ENCODE data around the gene FAM3B. TPM values are rescaled to one million over a fixed set of nuclear protein-coding genes. Genes with fewer than 3 reads are reported as not detected.
"Not testable (repeated sequence)": the region's sequence is repeated elsewhere in the genome, so short reads cannot be mapped to it uniquely, and the experiment has no call there.

Gene FAM3B
- total RNA-seq, 1 experiment from 2014 or later = 59.5 TPM

DNA sequence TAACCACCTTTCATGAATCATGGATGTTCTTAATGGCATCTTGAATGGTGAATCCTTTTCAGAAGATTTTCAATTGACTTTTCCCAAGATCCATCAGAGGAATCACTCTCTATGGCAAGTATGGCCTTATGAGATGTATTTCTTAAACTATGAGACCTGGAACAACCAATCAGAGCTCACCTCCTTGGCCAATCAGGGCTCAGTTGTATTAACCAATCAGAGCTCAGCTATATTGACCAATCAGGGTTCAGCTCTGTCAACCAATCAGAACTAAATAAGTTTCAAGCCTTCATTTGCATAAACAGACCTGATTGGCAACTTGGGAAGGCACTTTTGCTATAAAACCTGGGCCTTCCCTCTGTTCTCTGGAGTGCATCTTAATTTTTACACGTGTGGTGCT lies 13.6 kb upstream of the FAM3B start:
- no peak overlapping the region for H3K4me3 ChIP-seq (ENCODE audit: low read depth, low read length)
- Mint-ChIP-seq H3K27ac (ENCODE audit: unreplicated experiment) (no peak overlapping the region), H3K9me3 (ENCODE audit: unreplicated experiment) (peaks cover 13% of the 10 kb centered on the region), H3K4me3 (ENCODE audit: unreplicated experiment) (no peak overlapping the region), H3K4me1 (ENCODE audit: low read depth, unreplicated experiment) (no peaks in the 10 kb centered on the region), H3K36me3 (ENCODE audit: insufficient read depth, unreplicated experiment) (no peaks in the 10 kb centered on the region), H3K27me3 (ENCODE audit: insufficient read depth, unreplicated experiment) (no peaks in the 10 kb centered on the region)
- TF ChIP-seq, protein P1, sequence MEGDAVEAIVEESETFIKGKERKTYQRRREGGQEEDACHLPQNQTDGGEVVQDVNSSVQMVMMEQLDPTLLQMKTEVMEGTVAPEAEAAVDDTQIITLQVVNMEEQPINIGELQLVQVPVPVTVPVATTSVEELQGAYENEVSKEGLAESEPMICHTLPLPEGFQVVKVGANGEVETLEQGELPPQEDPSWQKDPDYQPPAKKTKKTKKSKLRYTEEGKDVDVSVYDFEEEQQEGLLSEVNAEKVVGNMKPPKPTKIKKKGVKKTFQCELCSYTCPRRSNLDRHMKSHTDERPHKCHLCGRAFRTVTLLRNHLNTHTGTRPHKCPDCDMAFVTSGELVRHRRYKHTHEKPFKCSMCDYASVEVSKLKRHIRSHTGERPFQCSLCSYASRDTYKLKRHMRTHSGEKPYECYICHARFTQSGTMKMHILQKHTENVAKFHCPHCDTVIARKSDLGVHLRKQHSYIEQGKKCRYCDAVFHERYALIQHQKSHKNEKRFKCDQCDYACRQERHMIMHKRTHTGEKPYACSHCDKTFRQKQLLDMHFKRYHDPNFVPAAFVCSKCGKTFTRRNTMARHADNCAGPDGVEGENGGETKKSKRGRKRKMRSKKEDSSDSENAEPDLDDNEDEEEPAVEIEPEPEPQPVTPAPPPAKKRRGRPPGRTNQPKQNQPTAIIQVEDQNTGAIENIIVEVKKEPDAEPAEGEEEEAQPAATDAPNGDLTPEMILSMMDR (IDR thresholded peaks at IDR 0.05; ENCODE audit: insufficient read depth in 1 of 2, low read depth in 1 of 2, low read length in 1 of 2, severe bottlenecking in 1 of 2, unreplicated experiment in 1 of 2) = no peak
- no peaks in the 10 kb centered on the region for H3K4me1 ChIP-seq
- intact Hi-C loops (cut with micrococcal nuclease; ENCODE audit: unreplicated experiment) = no loop called here
- DNase-seq = no peak
- no TSS peak for BruUV-seq (replicated peaks)
- no peaks in the 10 kb centered on the region for H3K27me3 ChIP-seq (replicated peaks; ENCODE audit: control insufficient read depth, insufficient read depth, low read length)
- ChIA-PET CTCF (no interaction called here), POLR2A (no interaction called here)
- peaks cover 6% of the 10 kb centered on the region; the same call in 1 of the 2 replicates for H3K9me3 ChIP-seq
- no peaks in the 10 kb centered on the region for H3K36me3 ChIP-seq (ENCODE audit: control insufficient read depth, insufficient read depth, low read length)

DNA sequence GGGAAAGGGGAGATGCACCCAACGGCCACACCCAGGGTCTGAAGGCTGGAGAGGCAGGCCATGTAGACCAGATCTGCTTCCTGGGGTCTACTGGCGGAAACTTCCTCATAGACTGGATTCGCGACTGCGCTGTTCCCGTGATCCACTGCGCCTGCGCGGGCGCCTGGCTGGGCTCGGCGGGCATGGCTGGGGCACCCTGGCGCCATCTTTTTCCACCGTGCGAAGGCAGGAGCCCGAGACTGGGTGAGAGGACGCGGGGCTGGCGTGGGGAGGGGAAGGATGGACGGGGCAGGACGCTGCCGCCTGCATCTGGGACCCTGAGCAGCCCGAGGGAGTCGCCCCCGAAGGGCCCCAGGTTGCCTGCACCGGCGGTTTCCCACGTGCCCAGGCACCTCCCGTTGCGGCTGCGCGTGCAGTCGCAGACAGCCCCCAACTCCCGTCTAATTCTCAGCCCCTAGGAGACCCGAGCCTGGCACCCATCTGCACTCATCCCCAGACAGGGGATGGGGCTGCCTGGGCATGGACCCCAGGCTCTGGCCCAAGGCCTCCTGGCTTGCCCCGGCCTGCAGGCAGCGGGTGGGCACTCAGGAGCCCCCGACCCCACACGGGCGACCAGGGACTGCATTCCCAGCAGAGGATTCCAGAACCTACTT lies 12.4 kb upstream of the FAM3B start:
- no peaks in the 10 kb centered on the region for H3K27me3 Mint-ChIP-seq (ENCODE audit: insufficient read depth, unreplicated experiment)
- H3K9me3 Mint-ChIP-seq (ENCODE audit: unreplicated experiment) = peaks cover 11% of the 10 kb centered on the region
- no peak for DNase-seq
- Histone ChIP-seq H3K9me3 (peaks cover 6% of the 10 kb centered on the region; the same call in 1 of the 2 replicates), H3K36me3 (ENCODE audit: control insufficient read depth, insufficient read depth, low read length) (no peaks in the 10 kb centered on the region), H3K4me1 (no peaks in the 10 kb centered on the region), H3K4me3 (ENCODE audit: low read depth, low read length) (no peak overlapping the region), H3K27me3 (replicated peaks; ENCODE audit: control insufficient read depth, insufficient read depth, low read length) (no peaks in the 10 kb centered on the region)
- H3K36me3 Mint-ChIP-seq (ENCODE audit: insufficient read depth, unreplicated experiment) = no peaks in the 10 kb centered on the region
- TF ChIP-seq, protein P1 (IDR thresholded peaks at IDR 0.05; ENCODE audit: insufficient read depth in 1 of 2, low read depth in 1 of 2, low read length in 1 of 2, severe bottlenecking in 1 of 2, unreplicated experiment in 1 of 2) = no peak
- H3K4me3 Mint-ChIP-seq (ENCODE audit: unreplicated experiment) = no peak overlapping the region
- no peak overlapping the region for H3K27ac Mint-ChIP-seq (ENCODE audit: unreplicated experiment)
- ChIA-PET POLR2A (no interaction called here), CTCF (no interaction called here)
- no TSS peak for BruUV-seq (replicated peaks)
- H3K4me1 Mint-ChIP-seq (ENCODE audit: low read depth, unreplicated experiment) = no peaks in the 10 kb centered on the region
- intact Hi-C loops (cut with micrococcal nuclease; ENCODE audit: unreplicated experiment) = no loop called here

DNA sequence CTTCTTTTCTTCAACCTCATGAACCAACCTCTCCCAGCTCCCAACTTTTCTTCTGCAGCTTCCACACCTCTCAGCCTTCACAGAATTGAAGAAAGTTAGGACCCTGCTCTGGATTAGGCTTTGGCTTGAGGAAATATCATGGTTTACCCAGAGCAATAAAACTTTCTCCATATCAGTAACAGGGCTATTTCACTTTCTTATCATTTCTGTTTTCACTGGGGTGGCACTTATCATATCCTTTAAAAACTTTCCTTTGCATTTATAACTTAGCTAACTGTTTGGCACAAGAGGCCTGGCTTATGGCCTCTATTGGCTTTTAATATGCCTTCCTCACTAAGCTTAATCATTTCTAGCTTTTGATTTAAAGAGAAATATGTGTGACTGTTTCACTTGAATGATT lies 9.4 kb upstream of the FAM3B start:
- TF ChIP-seq, protein P1 (IDR thresholded peaks at IDR 0.05; ENCODE audit: insufficient read depth in 1 of 2, low read depth in 1 of 2, low read length in 1 of 2, severe bottlenecking in 1 of 2, unreplicated experiment in 1 of 2) = no peak
- Mint-ChIP-seq H3K4me3 (ENCODE audit: unreplicated experiment) (no peak overlapping the region), H3K4me1 (ENCODE audit: low read depth, unreplicated experiment) (no peaks in the 10 kb centered on the region), H3K36me3 (ENCODE audit: insufficient read depth, unreplicated experiment) (no peaks in the 10 kb centered on the region), H3K27ac (ENCODE audit: unreplicated experiment) (no peak overlapping the region), H3K27me3 (ENCODE audit: insufficient read depth, unreplicated experiment) (no peaks in the 10 kb centered on the region), H3K9me3 (ENCODE audit: unreplicated experiment) (peaks cover 11% of the 10 kb centered on the region)
- H3K36me3 ChIP-seq (ENCODE audit: control insufficient read depth, insufficient read depth, low read length) = no peaks in the 10 kb centered on the region
- CTCF ChIA-PET = no interaction called here
- no peak for DNase-seq
- POLR2A ChIA-PET = no interaction called here
- peaks cover 6% of the 10 kb centered on the region; the same call in 1 of the 2 replicates for H3K9me3 ChIP-seq
- BruUV-seq (replicated peaks) = no TSS peak
- H3K4me3 ChIP-seq (ENCODE audit: low read depth, low read length) = no peak overlapping the region
- H3K4me1 ChIP-seq = no peaks in the 10 kb centered on the region
- intact Hi-C loops (cut with micrococcal nuclease; ENCODE audit: unreplicated experiment) = no loop called here
- H3K27me3 ChIP-seq (replicated peaks; ENCODE audit: control insufficient read depth, insufficient read depth, low read length) = no peaks in the 10 kb centered on the region

DNA sequence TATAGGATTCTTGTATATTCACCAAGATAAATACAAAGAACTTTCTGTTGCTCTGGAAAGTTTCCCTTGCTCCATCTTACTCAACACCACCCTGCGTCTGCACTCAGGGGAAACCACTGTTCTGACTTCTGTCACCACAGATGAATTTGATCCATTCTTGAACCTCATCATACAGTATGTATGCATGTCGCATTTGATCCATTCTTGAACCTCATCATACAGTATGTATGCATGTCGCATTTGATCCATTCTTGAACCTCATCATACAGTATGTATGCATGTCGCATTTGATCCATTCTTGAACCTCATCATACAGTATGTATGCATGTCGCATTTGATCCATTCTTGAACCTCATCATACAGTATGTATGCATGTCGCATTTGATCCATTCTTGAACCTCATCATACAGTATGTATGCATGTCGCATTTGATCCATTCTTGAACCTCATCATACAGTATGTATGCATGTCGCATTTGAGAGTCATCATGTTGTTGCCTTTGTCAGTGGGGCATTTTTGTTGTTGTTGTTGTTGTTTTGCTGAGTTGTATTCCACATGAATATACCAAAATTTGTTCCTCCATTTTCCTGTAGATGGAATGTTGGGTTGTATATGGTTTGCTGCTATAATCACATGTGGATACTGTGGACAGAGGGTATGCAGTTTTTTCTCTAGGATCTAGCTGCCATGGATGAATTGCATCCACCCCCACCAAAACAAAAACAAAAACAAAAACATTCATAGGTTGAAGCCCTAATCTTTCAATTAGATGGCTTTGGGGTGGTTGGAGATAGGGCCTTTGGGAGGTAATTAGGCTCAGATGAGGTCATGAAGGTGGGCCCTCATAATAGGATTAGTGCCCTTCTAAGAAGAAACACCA lies 3.1 kb upstream of the FAM3B start:
- H3K4me1 Mint-ChIP-seq (ENCODE audit: low read depth, unreplicated experiment); H3K36me3 ChIP-seq (ENCODE audit: control insufficient read depth, insufficient read depth, low read length); intact Hi-C loops (cut with micrococcal nuclease; ENCODE audit: unreplicated experiment); H3K27ac Mint-ChIP-seq (ENCODE audit: unreplicated experiment); H3K4me3 ChIP-seq (ENCODE audit: low read depth, low read length); DNase-seq; H3K36me3 Mint-ChIP-seq (ENCODE audit: insufficient read depth, unreplicated experiment); H3K9me3 ChIP-seq; H3K27me3 ChIP-seq (replicated peaks; ENCODE audit: control insufficient read depth, insufficient read depth, low read length); H3K4me3 Mint-ChIP-seq (ENCODE audit: unreplicated experiment); H3K9me3 Mint-ChIP-seq (ENCODE audit: unreplicated experiment); POLR2A ChIA-PET; CTCF ChIA-PET; H3K27me3 Mint-ChIP-seq (ENCODE audit: insufficient read depth, unreplicated experiment); BruUV-seq (replicated peaks): not testable (repeated sequence)
- H3K4me1 ChIP-seq = peaks cover 13% of the 10 kb centered on the region; the same call in 1 of the 2 replicates

Measured in Caco-2 (cell line).